Vagina (tissue), 2 donors: ENCODE data around the gene SEPTIN1. TPM values are rescaled to one million over a fixed set of nuclear protein-coding genes. Genes with fewer than 3 reads are reported as not detected.
"Not testable (repeated sequence)": the region's sequence is repeated elsewhere in the genome, so short reads cannot be mapped to it uniquely, and the experiment has no call there.

ENCODE experiments used
- DNase-seq, 2 donors: peaks; one replicate each; pipeline ENCODE4 v3.0.0-alpha.2; 2017; ENCODE audit errors: extremely low spot score in 2 of 2
- H3K27ac ChIP-seq: fragments of 200-600 bp; sonication (generic); one replicate; pipeline ENCODE4 v1.5.1; 2019
- H3K27me3 ChIP-seq: fragments of 200-600 bp; sonication (generic); one replicate; pipeline ENCODE4 v1.5.1; 2019
- H3K36me3 ChIP-seq, 2 donors: fragments of 200-600 bp; sonication (generic); one replicate each; pipeline ENCODE4 v1.5.1; 2017 to 2019
- H3K4me1 ChIP-seq: fragments of 200-600 bp; sonication (generic); one replicate; pipeline ENCODE4 v1.5.1; 2019
- H3K4me3 ChIP-seq, 2 donors: fragments of 200-600 bp; sonication (generic); 1 replicate in 1 of 2; 2 replicates in 1 of 2; pipeline ENCODE4 v1.5.1; 2016 to 2019
- H3K9me3 ChIP-seq: fragments of 200-600 bp; sonication (generic); one replicate; pipeline ENCODE4 v1.5.1; 2019
- CTCF ChIP-seq, 3 experiments: fragments of 450-650 bp in 2 of 3; fragments of 200-600 bp in 1 of 3; sonication (generic) in 1 of 3; IDR thresholded peaks; one replicate each; pipeline ENCODE4 v1.5.1; 2017 to 2019; ENCODE audit warnings: antibody characterized with exemption in 3 of 3, mild to moderate bottlenecking in 2 of 3, moderate library complexity in 2 of 3
- POLR2A ChIP-seq, 2 donors: fragments of 450-650 bp; IDR thresholded peaks; one replicate each; pipeline ENCODE4 v1.6.1; 2017; ENCODE audit warnings: antibody characterized with exemption in 2 of 2, mild to moderate bottlenecking in 2 of 2, moderate library complexity in 2 of 2
- POLR2AphosphoS5 ChIP-seq, 2 donors: sonication (generic); formaldehyde crosslinking; IDR thresholded peaks; one replicate each; pipeline ENCODE4 v1.9.0; 2017; ENCODE audit warnings: antibody characterized with exemption in 2 of 2, mild to moderate bottlenecking in 2 of 2, low read depth in 1 of 2; ENCODE audit not compliant: insufficient read depth in 1 of 2
- intact Hi-C: fragments of 100-400 bp; cut with DNase I; formaldehyde crosslinking; loops from one replicate; pipeline ENCODE4 v1.15.1; 2023
- small RNA-seq: library from RNA; depleted of rRNA; stranded (forward); fragments of <200 nt; gene quantifications from one replicate; pipeline ENCODE3, GENCODE V24; 2016
- total RNA-seq: library from RNA; depleted of rRNA; stranded (reverse); fragments of >200 nt; gene quantifications from one replicate; pipeline ENCODE4 v1.2.3, GENCODE V29; 2016

Gene SEPTIN1
- total RNA-seq, 1 donor from 2014 or later, result 3.7 TPM

GRCh38 chr16:30335598-30336474 lies 46.5 kb downstream of the SEPTIN1 start:
- Histone ChIP-seq H3K4me1 (peaks cover 8% of the 10 kb centered on the region), H3K27me3 (no peaks in the 10 kb centered on the region), H3K36me3 (no peaks in the 10 kb centered on the region), H3K4me3 (peak overlapping the region; percentile 75 to 79), H3K9me3 (no peaks in the 10 kb centered on the region), H3K27ac (peak overlapping the region; percentile 93)
- peak in 1 of 2 donors; percentile 77 for DNase-seq
- no peak for TF ChIP-seq POLR2AphosphoS5 (IDR thresholded peaks at IDR 0.05; ENCODE audit: insufficient read depth in 1 of 2, low read depth in 1 of 2)
- no peak for TF ChIP-seq CTCF (IDR thresholded peaks at IDR 0.05)
- no peak for TF ChIP-seq POLR2A (IDR thresholded peaks at IDR 0.05)
- intact Hi-C loops, result no loop called here

GRCh38 chr16:30335028-30335597 lies 47.2 kb downstream of the SEPTIN1 start:
- intact Hi-C loops, H3K9me3 ChIP-seq, H3K36me3 ChIP-seq, H3K27me3 ChIP-seq, H3K4me1 ChIP-seq: not testable (repeated sequence)
- TF ChIP-seq POLR2A (IDR thresholded peaks at IDR 0.05) (peak in 1 of 2 donors; percentile 69), POLR2AphosphoS5 (IDR thresholded peaks at IDR 0.05; ENCODE audit: insufficient read depth in 1 of 2, low read depth in 1 of 2) (peak in 1 of 2 donors; percentile 75)
- peak overlapping the region; percentile 75 to 79 for H3K4me3 ChIP-seq
- DNase-seq, result peak in 1 of 2 donors; percentile 93
- peak overlapping the region; percentile 93 for H3K27ac ChIP-seq

GRCh38 chr16:30334473-30334989 lies 47.8 kb downstream of the SEPTIN1 start:
- H3K36me3 ChIP-seq, intact Hi-C loops, H3K27me3 ChIP-seq, H3K4me1 ChIP-seq, H3K9me3 ChIP-seq: not testable (repeated sequence)
- Histone ChIP-seq H3K27ac (peak overlapping the region; percentile 93), H3K4me3 (peak overlapping the region; percentile 75 to 79)
- DNase-seq, result peak in 1 of 2 donors; percentile 79

Small RNA genes within 50 kb of the gene (small RNA-seq; reads per million reads assigned to genes)
- 0.60 reads per million for gene RF00406

Other genes with a start within 250 kb of the SEPTIN1 start
- 51.1 TPM for gene CORO1A, start 199.0 kb downstream of the SEPTIN1 start, total RNA-seq
- gene BOLA2B, start 188.9 kb downstream of the SEPTIN1 start, total RNA-seq, result 292 TPM
- gene SLX1A, start 188.7 kb downstream of the SEPTIN1 start, total RNA-seq, result 48.9 TPM
- 10.8 TPM for gene SULT1A3, start 183.3 kb downstream of the SEPTIN1 start, total RNA-seq
- gene NPIPB13, start 134.1 kb downstream of the SEPTIN1 start, total RNA-seq, result 0.25 TPM
- gene CD2BP2, start 27.3 kb downstream of the SEPTIN1 start, total RNA-seq, result 29.2 TPM
- gene TBC1D10B, start 12.1 kb downstream of the SEPTIN1 start, total RNA-seq, result 42.2 TPM
- gene MYL11, start 7.8 kb downstream of the SEPTIN1 start, total RNA-seq, result not detected
- gene ZNF48, start 12.9 kb upstream of the SEPTIN1 start, total RNA-seq, result 3.4 TPM
- gene ZNF771, start 25.0 kb upstream of the SEPTIN1 start, total RNA-seq, result 42.7 TPM
- gene DCTPP1, start 47.5 kb upstream of the SEPTIN1 start, total RNA-seq, result 14.5 TPM
- 28.0 TPM for gene SEPHS2, start 63.3 kb upstream of the SEPTIN1 start, total RNA-seq
- gene ITGAL, start 90.2 kb upstream of the SEPTIN1 start, total RNA-seq, result 5.4 TPM
- 30.7 TPM for gene ZNF768, start 144.0 kb upstream of the SEPTIN1 start, total RNA-seq
- 10.6 TPM for gene ZNF747, start 152.3 kb upstream of the SEPTIN1 start, total RNA-seq
- 18.4 TPM for gene ZNF764, start 175.8 kb upstream of the SEPTIN1 start, total RNA-seq
- gene ZNF688, start 189.2 kb upstream of the SEPTIN1 start, total RNA-seq, result 20.1 TPM
- gene ZNF785, start 203.1 kb upstream of the SEPTIN1 start, total RNA-seq, result 21.6 TPM
- gene ZNF689, start 227.8 kb upstream of the SEPTIN1 start, total RNA-seq, result 7.6 TPM